Right renal cortex interstitium (tissue), 3 donors: Measurements from ENCODE around the gene TXNDC15. TPM values are rescaled to one million over a fixed set of nuclear protein-coding genes. Genes with fewer than 3 reads are reported as not detected.
A peak's percentile ranks its signal among the peaks of the same experiment; 100 is the strongest.
"Not testable (repeated sequence)": the region's sequence is repeated elsewhere in the genome, so short reads cannot be mapped to it uniquely, and the experiment has no call there.

Source experiments
- DNase-seq, 3 donors: peaks; one replicate each; pipeline ENCODE4 v3.0.0-alpha.2; 2013; ENCODE audit warnings: low read depth in 3 of 3, low spot score in 2 of 3
- polyA plus RNA-seq, 3 donors: library from polyadenylated mRNA; unstranded; fragments of 120-200 nt; gene quantifications; one replicate each; pipeline ENCODE4 v1.2.1, GENCODE V29; 2013; ENCODE audit not compliant: insufficient read length in 3 of 3

TXNDC15 gene
- polyA plus RNA-seq, 3 donors: 79.4 to 88.4 (median 79.6) TPM

DNA sequence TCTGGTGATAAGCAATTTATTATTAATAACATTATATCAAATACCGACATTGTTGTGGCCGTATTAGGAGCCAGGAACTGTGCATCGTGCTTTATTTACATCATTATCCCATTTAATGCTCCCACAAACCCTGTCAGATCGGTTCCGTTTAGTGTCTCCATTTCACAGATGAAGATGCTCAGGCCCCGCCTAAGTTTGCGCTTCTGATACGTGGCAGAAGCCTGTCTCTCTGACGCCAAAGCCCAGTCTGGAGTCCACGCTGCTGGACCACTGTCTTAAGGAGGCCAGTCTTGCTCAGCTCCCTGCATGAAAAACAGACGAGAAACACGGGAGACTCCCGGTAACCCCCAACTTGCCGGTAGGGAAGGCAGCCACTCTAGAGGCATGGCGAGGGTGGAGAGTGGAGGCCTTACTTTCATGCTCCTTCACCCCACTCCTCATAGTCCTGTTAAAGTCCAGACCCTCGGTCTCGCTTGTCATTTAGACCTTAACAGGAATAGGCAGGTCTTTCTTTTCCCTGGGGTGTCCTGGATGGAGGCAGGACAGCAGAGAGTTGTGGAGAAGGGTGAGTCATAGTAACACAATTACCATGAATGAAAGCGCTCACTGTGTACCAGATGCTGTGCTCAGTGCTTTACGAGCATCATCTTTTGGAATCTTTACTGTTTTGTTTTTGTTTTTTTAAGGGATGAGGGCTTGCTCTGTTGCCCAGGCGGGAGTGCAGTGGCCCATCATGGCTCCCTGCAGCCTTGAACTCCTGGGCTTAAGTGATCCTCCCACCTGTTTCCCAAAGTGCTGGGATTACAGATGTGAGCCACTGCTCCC is 872 bp downstream of the TXNDC15 start:
- DNase-seq: peak; percentile 32 to 44 (median 41)

DNA sequence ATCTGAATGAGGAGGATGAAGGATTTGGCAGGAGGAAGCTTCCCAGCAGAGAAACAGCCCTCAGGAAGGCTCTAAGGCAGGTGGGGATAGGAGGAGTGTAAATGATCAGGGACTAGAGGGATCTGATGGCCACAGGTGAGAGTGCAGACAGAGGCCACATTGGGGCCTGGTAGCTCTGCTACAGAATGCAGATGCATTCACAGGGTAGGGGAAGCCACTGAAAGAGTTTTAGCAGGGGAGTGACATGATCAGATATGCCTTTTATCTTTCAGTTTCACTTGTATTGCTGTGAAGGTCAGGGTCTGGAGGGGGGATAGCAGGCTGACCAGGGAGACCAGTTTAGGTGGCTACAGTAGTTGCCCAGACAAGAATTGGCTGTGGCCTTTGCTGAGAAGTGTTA is 3.0 kb downstream of the TXNDC15 start:
- DNase-seq: no peak

GRCh38 chr5:134878403-134878802 is 4.2 kb downstream of the TXNDC15 start:
- no peak for DNase-seq

DNA sequence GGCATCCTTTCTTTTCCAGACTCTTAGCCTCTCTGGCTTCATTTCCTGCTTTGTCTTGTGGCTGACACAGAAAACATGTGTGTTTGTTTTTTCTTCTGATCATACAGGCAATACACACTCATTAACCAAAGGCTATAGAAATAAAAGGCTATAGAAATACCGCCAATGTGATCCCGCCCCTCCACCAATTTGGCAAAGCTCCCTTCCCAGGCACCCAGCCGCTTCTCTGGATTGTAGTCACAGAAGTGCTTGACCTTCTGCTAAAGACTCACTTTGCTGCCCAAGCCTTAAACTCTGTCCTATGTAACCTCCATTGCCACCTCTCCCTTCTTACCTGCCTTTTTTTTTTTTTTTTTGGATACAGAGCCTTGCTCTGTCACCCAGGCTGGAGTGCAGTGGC is 5.3 kb downstream of the TXNDC15 start:
- DNase-seq: no peak

DNA sequence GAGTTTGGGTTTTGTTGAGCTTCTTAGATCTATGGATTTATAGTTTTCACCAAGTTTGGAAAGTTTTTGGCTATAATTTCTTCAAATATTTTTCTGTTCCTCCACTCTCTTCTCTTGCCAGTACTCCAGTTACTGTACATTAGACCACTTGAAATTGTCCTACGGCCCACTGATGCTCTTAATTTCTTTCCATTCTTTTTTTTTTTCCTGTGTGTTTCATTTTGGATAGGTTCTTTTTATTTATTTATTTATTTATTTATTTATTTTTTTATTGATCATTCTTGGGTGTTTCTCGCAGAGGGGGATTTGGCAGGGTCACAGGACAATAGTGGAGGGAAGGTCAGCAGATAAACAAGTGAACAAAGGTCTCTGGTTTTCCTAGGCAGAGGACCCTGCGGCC is 6.8 kb downstream of the TXNDC15 start:
- DNase-seq: not testable (repeated sequence)

DNA sequence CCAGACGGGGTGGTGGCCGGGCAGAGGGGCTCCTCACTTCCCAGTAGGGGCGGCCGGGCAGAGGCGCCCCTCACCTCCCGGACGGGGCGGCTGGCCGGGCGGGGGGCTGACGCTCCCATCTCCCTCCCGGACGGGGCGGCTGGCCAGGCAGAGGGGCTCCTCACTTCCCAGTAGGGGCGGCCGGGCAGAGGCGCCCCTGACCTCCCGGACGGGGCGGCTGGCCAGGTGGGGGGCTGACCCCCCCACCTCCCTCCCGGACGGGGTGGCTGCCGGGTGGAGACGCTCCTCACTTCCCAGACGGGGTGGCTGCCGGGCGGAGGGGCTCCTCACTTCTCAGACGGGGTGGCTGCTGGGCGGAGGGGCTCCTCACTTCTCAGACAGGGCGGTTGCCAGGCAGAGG is 7.5 kb downstream of the TXNDC15 start:
- DNase-seq: not testable (repeated sequence)

DNA sequence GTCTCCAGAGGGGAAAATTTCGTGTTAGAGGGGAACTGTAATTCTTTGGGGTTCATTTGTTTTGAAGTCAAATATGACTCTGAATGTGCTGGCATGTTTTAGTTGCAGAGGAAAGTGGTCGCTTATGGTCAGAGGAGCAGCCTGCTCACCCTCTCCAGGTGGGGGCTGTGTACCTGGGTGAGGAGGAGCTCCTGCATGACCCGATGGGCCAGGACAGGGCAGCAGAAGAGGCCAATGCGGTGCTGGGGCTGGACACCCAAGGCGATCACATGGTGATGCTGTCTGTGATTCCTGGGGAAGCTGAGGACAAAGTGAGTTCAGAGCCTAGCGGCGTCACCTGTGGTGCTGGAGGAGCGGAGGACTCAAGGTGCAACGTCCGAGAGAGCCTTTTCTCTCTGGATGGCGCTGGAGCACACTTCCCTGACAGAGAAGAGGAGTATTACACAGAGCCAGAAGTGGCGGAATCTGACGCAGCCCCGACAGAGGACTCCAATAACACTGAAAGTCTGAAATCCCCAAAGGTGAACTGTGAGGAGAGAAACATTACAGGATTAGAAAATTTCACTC is 13.5 kb downstream of the TXNDC15 start:
- no peak for DNase-seq

DNA sequence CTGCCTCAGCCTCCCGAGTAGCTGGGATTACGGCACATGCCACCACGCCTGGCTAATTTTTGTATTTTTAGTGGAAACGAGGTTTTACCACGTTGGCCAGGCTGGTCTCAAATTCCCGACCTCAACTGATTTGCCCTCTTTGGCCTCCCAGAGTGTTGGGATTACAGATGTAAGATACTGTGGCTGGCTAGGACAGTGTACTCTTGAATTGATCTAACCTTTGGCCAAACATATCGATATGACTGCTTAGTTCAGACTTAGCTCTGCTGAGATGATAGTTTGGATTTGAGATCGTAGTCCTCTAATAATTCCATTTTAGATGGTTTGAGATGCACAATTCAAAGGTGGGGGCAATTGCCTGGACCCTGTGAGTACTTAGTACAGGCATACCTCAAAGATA is 15.2 kb downstream of the TXNDC15 start:
- no peak for DNase-seq

DNA sequence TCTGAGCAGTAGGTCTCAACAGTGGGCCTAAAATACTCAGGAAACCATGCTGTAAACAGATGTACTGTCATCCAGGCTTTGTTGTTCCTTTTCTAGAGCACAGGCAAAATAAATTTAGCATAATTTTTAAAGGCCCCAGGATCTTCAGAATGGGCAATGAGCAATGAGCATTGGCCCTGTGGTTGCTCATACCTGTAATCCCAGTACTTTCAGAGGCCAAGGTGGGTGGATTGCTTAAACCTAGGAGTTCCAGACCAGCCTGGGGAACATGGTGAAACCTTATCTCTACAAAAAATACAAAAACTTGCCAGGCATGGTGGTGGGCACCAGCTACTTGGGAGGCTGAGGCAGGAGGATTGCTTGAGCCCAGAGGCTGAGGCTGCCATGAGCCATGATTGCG is 17.3 kb downstream of the TXNDC15 start:
- DNase-seq: no peak

DNA sequence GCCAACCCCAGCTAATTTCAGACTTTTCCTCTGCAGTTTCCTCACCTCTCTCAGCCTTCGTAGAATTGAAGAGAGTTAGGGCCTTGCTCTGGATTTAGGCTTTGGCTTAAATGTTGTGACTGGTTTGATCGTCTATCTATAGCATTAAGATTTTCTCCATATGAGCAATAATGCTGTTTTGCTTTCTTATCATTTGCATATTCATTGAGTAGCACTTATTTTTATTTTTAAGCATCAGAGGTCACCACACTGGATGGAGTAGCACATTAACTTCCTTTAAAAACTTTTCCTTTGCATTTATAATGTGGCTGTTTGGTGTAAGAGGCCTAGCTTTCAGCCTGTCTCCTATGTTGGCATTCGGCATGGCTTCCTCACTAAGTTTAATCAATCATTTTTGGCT is 18.1 kb downstream of the TXNDC15 start:
- no peak for DNase-seq

DNA sequence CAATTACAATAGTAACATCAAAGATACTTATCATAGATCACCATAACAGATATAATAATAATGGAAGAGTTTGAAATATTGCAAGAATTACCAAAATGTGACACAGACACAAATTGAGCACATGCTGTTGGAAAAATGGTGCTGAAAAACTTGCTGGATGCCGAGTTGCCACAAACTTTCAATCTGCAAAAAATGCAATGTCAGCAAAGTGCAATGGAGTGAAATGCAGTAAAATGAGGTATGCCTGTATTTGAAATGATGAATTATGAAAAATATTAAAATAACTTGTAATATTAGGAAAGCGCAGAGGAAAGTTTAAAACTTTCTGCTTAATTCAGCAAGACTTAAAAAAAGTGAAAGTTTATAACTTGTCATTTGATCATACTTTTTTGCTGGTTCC is 18.8 kb downstream of the TXNDC15 start:
- DNase-seq: no peak

DNA sequence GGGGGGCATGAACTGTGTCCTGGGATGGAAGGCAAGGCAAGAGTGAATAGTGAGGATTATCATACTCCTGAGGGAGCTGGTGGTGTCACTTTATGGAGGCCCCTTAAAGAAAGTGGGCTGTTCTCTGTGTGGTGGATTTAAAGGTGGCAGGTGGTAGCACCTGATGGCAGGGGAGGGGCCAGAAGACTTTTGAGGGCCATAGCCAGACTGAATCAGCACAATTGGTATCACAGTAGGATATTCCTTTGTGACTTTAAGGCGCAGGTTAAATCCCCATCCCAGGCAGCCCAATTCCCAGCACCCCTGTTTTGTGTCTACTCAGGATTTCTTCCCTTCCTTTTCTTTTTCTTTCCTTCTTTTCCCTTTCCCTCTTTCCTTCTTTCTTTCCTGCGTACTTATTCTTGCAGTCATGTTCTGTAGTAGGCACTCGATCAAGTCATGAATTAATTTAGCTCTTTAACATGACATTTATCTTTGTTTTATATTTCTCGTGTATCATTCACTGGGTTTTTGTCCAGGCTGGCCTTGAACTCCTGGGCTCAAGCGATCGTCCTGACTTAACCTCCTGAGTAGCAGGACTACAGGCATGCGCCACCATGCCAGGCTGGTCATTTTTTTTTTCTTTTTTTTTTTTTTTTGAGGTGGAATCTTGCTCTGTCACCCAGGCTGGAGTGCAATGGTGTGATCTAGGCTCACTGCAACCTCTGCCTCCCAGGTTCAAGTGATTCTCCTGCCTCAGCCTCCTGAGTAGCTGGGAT is 19.8 kb downstream of the TXNDC15 start:
- DNase-seq: no peak

GRCh38 chr5:134902071-134902801 is 28.1 kb downstream of the TXNDC15 start:
- DNase-seq: no peak

GRCh38 chr5:134904610-134905245 is 30.6 kb downstream of the TXNDC15 start, which contains the start of gene PCBD2:
Gene PCBD2 (plus strand): TSS chr5:134905131. CDS start chr5:134905140, 9 bp downstream.
- DNase-seq: peak; percentile 76 to 80 (median 78)

- DNase-seq: peak; percentile 58 to 76 (median 71)
These were observed 31.2 kb downstream of the TXNDC15 start for GRCh38 chr5:134905246-134905996.

- DNase-seq: no peak
These were observed 32.6 kb downstream of the TXNDC15 start for GRCh38 chr5:134906811-134907210.

GRCh38 chr5:134910752-134911151 is 36.6 kb downstream of the TXNDC15 start:
- not testable (repeated sequence) for DNase-seq

DNA sequence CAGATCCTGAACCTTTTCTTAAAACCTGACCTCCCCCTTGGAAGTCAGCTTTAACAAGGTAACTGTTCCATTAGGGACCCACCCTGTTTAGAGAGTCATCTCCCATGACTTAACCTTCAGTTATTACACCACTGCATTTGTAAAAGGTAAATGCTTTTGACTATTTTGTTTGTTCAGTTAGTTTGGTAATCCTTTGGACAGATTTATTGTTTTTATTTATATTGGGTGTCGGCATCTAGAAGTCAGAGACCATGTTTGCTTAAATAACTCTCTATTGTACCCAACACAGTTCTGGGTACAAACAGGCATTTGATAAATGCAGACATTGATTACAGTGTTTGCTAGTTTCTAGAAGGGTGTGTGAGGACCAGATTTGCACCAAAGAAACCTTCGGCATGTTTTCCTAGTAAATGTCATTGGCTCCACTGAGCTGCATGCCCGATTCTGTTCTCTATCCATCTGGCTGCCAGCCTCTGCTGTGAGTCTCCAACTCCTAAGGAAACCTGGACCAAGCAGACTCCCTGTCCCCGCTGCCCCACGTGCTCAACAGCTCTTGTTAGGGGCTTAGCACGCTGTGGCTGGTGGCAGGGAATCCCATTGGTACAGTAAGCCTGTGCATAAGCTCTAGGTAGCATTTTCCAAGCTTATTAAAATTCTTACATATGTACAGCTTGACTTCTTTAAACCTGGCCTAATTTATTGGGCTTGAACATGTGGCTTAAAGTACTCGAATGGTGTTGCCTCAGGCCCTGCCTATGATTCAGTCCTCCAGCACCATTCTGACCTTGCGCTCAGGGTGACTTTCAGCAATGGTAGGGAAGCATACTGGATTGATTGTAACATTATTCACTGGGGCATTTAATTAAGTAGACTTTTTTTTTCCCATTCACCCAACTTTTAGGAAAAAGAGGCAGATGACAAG is 37.4 kb downstream of the TXNDC15 start:
- DNase-seq: no peak

DNA sequence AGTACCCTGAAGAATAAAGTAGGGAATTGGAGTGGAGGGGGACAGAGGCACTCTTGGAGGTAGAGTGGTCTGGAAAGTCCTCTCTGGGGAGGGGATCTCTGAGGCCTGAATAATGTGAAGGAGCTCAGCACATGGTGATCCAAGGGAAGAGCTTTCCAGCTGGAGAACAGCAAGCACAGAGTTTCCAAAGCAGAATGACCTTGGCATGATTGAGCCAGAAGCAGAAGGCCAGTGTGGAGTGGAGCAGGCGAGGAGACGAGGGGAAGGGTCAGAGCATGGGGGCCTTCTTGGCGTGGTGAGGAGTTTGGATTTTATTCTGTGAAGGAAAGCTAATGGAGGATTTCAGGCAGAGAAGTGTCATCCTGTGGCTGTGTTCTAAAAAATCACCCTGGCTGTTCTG is 39.1 kb downstream of the TXNDC15 start:
- no peak for DNase-seq
